ENCODE data around the gene DAP3.
A peak's percentile ranks its signal among the peaks of the same experiment; 100 is the strongest.

GRCh38 chr1:155745284-155746228, 56.7 kb downstream of the DAP3 start:
- TF ChIP-seq CTCF (IDR thresholded peaks at IDR 0.05 in 4 of 5, conservative IDR thresholded peaks at IDR 0.05 in 1 of 5) (peak in 1 of 5 experiments; percentile 18), POLR2A (IDR thresholded peaks at IDR 0.05) (peak; percentile 36 to 40)

All from gastrocnemius medialis (tissue), 4 donors.